Esophagus squamous epithelium (tissue), 4 donors: ENCODE results near the gene SPDYE4.

Source experiments
- POLR2A ChIP-seq, 4 donors: fragments of 450-650 bp; IDR thresholded peaks; one replicate each; pipeline ENCODE4 v1.6.1; 2017; ENCODE audit warnings: antibody characterized with exemption in 4 of 4, mild to moderate bottlenecking in 4 of 4, moderate library complexity in 3 of 4
- TF ChIP-seq, protein P1 (sequence below), 6 experiments: fragments of 450-650 bp in 4 of 6; fragments of 200-600 bp in 2 of 6; sonication (generic) in 2 of 6; IDR thresholded peaks; one replicate each; pipeline ENCODE4 v1.5.1; 2016 to 2019; ENCODE audit warnings: antibody characterized with exemption in 6 of 6, mild to moderate bottlenecking in 4 of 6, moderate library complexity in 4 of 6

GRCh38 chr17:8800656-8801055 lies 42.3 kb upstream of the SPDYE4 start:
- TF ChIP-seq, protein P1, sequence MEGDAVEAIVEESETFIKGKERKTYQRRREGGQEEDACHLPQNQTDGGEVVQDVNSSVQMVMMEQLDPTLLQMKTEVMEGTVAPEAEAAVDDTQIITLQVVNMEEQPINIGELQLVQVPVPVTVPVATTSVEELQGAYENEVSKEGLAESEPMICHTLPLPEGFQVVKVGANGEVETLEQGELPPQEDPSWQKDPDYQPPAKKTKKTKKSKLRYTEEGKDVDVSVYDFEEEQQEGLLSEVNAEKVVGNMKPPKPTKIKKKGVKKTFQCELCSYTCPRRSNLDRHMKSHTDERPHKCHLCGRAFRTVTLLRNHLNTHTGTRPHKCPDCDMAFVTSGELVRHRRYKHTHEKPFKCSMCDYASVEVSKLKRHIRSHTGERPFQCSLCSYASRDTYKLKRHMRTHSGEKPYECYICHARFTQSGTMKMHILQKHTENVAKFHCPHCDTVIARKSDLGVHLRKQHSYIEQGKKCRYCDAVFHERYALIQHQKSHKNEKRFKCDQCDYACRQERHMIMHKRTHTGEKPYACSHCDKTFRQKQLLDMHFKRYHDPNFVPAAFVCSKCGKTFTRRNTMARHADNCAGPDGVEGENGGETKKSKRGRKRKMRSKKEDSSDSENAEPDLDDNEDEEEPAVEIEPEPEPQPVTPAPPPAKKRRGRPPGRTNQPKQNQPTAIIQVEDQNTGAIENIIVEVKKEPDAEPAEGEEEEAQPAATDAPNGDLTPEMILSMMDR (IDR thresholded peaks at IDR 0.05), result no peak
- no peak for TF ChIP-seq POLR2A (IDR thresholded peaks at IDR 0.05)
